Fibroblast of villous mesenchyme (primary cell): ENCODE data around the gene CAB39L. TPM values are rescaled to one million over a fixed set of nuclear protein-coding genes. Genes with fewer than 3 reads are reported as not detected.

Experiments
- DNase-seq: peaks from one replicate; pipeline ENCODE4 v3.0.0-alpha.2; 2010; ENCODE audit warnings: low read depth
- H3K4me3 ChIP-seq: 2 replicates; pipeline ENCODE4 v1.5.1; 2011; ENCODE audit warnings: low read depth, mild to moderate bottlenecking, low read length
- total RNA-seq: library from RNA; depleted of rRNA; stranded (reverse); fragments of >200 nt; gene quantifications from 2 replicates; pipeline ENCODE4 v1.2.3, GENCODE V29; 2012
- TF ChIP-seq, protein P1 (sequence below): IDR thresholded peaks from 2 replicates; pipeline ENCODE4 v1.5.1; 2012; ENCODE audit warnings: low read depth, mild to moderate bottlenecking, low read length; ENCODE audit not compliant: insufficient read depth

Gene CAB39L
- total RNA-seq, 1 donor, result 15.1 TPM

DNA sequence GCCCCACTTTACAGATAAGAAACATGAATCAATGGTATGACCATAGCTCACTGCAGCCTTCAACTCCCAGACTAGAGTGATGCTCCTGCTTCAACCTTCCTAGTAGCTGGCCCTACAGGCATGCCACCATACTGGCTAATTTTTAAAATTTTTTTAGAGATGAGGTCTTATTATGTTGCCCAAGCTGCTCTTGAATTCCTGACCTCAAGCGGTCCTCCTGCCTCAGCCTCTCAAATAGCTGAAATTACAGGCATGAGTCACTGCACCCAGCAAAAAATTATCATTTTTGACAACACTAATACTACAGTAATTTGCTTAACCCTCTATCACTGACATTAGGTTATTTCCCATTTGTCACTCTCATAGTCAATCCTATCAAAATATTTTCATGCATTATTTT, 14.7 kb downstream of the CAB39L start:
- DNase-seq, result no peak
- no peak overlapping the region for H3K4me3 ChIP-seq
- TF ChIP-seq, protein P1, sequence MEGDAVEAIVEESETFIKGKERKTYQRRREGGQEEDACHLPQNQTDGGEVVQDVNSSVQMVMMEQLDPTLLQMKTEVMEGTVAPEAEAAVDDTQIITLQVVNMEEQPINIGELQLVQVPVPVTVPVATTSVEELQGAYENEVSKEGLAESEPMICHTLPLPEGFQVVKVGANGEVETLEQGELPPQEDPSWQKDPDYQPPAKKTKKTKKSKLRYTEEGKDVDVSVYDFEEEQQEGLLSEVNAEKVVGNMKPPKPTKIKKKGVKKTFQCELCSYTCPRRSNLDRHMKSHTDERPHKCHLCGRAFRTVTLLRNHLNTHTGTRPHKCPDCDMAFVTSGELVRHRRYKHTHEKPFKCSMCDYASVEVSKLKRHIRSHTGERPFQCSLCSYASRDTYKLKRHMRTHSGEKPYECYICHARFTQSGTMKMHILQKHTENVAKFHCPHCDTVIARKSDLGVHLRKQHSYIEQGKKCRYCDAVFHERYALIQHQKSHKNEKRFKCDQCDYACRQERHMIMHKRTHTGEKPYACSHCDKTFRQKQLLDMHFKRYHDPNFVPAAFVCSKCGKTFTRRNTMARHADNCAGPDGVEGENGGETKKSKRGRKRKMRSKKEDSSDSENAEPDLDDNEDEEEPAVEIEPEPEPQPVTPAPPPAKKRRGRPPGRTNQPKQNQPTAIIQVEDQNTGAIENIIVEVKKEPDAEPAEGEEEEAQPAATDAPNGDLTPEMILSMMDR, result no peak

DNA sequence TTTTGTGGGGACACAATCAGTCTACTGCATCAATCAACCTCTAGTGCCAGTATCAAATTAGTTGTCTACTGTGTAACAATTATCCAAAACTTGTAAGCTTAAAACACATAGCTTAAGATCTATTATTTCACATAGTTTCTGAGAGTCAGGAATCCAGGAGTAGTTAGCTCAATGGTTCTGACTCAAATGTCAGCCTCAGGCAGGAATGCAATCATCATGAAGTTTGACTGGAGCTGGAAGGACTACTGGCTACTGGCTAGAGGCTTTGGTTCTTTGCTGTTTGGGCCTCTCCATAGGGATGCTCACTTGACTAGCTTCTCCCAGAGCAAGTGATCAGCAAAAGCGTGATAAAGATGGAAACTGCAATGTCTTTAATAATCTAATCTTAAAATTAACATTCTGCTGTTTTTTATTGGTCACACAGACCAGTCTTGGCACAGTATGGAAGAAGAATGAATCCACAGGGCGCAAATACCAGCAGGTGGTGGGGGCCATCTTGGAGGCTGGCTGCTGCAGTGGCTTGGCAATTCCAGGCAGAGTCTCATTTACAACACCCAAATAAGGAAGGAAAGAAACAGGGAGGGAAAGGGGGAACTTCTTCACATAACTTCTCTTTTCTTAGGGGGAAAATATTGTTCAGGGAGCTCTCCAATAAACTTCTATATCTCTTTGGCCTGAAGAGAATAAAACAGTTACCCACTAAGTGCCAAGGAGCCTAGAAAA, 15.7 kb downstream of the CAB39L start:
- no peak for DNase-seq
- TF ChIP-seq, protein P1, result no peak
- no peak overlapping the region for H3K4me3 ChIP-seq

DNA sequence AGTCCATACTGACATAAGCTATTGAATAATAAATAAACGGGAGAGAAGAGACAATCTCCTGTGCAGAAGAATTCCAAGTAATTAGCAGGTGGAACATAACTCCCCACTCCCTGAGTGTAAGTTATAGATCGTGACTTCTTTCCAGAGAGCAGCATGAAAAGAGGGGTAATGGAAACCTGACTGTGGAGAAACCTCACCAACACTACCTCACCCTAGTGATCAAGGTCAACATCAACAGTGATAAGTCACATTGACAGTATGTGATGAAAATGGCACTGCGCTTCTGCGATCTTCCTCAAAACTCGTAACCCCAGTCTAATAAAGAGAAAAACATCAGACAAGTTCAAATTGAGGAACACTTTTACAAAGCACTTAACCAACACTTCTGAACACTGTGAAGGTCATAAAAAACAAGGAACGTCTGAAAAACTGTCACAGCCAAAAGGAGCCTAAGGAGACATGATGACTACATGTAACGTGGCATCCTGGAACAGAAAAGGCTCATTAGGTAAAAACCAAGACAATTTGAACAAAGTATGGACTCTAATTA, 19.8 kb downstream of the CAB39L start:
- no peak for DNase-seq
- H3K4me3 ChIP-seq, result no peak overlapping the region
- TF ChIP-seq, protein P1, result no peak

DNA sequence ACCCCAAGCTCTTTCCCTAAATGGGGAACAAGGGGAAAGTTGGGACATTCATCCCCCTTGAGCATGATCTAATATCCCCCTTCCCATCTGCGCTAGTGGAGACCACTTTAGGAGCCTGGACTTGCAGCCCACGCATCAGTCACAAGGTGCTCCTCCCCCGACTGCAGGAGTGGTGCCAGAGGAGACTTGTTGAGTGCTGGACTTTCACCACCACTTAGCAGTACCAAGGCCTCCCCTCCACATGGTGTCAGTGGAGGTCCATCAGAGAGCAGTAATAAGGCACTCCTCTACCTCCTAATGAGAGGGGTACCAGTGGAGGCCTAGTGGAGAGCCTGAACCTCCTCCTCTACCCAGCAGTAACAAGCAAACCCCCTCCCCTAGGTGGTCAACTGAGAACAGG, 22.5 kb downstream of the CAB39L start:
- peak; percentile 46 for DNase-seq
- TF ChIP-seq, protein P1, result peak; percentile 51
- H3K4me3 ChIP-seq, result no peak overlapping the region

DNA sequence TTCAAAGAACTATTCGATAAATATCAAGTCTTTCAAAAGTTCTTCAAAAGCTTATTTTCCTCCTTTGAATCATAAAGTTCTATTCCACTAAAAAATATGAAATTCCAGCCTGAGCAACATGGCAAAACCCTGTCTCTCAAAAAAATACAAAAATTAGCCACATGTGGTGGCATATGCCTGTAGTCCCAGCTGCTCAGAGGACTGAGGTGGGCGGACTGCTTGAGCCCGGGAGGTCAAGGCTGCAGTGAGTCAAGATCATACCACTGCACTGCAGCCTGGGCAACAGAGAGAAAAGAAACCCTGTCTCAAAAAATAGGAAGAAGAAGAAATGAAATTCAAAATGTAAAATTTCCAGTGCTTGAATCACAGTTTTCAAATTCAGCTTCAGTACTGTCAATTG, 24.6 kb downstream of the CAB39L start:
- no peak overlapping the region for H3K4me3 ChIP-seq
- peak; percentile 14 for DNase-seq
- TF ChIP-seq, protein P1, result no peak

DNA sequence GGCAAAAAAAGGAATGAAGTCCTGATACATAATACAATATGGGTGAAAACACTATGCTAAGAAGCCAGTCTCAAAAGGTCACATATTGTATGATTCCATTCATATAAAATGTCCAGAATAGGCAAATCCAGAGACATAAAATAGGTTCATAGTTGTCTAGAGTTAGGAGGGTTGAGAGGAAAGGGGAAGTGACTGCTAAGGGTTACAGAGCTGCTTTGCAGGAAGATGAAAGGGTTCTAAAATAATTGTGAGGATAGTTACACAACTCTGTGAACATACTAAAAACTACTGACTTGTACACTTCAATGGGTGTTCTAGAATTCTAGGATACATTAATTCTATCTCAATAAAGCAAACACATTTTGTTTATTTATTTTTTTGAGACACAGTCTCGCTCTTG, 25.7 kb downstream of the CAB39L start:
- no peak for DNase-seq
- TF ChIP-seq, protein P1, result no peak

More for the DNA sequence above, 25.7 kb downstream of the CAB39L start:
- H3K4me3 ChIP-seq, result no peak overlapping the region
